Measurements from ENCODE around the gene OBSCN.

DNA sequence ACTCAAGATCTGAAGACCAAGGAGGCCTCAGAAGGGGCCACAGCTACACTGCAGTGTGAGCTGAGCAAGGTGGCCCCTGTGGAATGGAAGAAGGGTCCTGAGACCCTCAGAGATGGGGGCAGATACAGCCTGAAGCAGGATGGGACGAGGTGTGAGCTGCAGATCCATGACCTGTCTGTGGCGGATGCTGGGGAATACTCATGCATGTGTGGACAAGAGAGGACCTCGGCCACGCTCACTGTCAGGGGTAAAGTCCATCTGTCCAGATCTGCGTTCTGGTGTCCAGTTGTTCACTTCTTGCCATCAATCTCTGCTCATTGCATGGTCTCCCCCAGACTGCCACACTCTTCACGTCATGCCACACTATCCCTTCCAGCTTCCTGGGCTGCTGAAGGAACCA is 90.6 kb downstream of the OBSCN start:
- TF ChIP-seq, protein P1, sequence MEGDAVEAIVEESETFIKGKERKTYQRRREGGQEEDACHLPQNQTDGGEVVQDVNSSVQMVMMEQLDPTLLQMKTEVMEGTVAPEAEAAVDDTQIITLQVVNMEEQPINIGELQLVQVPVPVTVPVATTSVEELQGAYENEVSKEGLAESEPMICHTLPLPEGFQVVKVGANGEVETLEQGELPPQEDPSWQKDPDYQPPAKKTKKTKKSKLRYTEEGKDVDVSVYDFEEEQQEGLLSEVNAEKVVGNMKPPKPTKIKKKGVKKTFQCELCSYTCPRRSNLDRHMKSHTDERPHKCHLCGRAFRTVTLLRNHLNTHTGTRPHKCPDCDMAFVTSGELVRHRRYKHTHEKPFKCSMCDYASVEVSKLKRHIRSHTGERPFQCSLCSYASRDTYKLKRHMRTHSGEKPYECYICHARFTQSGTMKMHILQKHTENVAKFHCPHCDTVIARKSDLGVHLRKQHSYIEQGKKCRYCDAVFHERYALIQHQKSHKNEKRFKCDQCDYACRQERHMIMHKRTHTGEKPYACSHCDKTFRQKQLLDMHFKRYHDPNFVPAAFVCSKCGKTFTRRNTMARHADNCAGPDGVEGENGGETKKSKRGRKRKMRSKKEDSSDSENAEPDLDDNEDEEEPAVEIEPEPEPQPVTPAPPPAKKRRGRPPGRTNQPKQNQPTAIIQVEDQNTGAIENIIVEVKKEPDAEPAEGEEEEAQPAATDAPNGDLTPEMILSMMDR (conservative IDR thresholded peaks at IDR 0.05 in 1 of 2, IDR thresholded peaks at IDR 0.05 in 1 of 2; ENCODE audit: extremely low read depth in 1 of 2, insufficient read depth in 1 of 2, low read depth in 1 of 2, low read length in 2 of 2) = no peak
- no peak for TF ChIP-seq EZH2 (IDR thresholded peaks at IDR 0.05; ENCODE audit: borderline replicate concordance, low read length)

Measured in mammary epithelial cell (primary cell).